GM12891 (cell line): ENCODE measurements around the gene TFDP1.
"Not testable (repeated sequence)": the region's sequence is repeated elsewhere in the genome, so short reads cannot be mapped to it uniquely, and the experiment has no call there.

Experiments used
- DNase-seq: peaks from one replicate; pipeline ENCODE4 v3.0.0; 2011; ENCODE audit warnings: low spot score; ENCODE audit not compliant: insufficient read length
- FAIRE-seq: peaks from 2 replicates; lab custom pipeline; 2011; peaks lifted over from hg19 to GRCh38; lab: Jason Lieb, UNC
- PAX5 ChIP-seq: IDR thresholded peaks from 2 replicates; pipeline ENCODE4 v1.6.1; 2011; ENCODE audit warnings: low read length, moderate library complexity, mild to moderate bottlenecking; ENCODE audit not compliant: insufficient read depth, severe bottlenecking
- POLR2A ChIP-seq: IDR thresholded peaks from 2 replicates; pipeline ENCODE4 v1.6.1; 2011; ENCODE audit warnings: low read depth, low read length, control low read depth
- POLR2AphosphoS5 ChIP-seq: IDR thresholded peaks from 2 replicates; pipeline ENCODE4 v1.6.1; 2011; ENCODE audit warnings: low read depth, low read length, control low read depth
- POU2F2 ChIP-seq: IDR thresholded peaks from 2 replicates; pipeline ENCODE4 v1.6.1; 2011; ENCODE audit warnings: low read depth, mild to moderate bottlenecking, control low read depth, low read length, moderate library complexity
- SPI1 ChIP-seq: IDR thresholded peaks from 2 replicates; pipeline ENCODE4 v1.6.1; 2011; ENCODE audit warnings: low read depth, low read length, control low read depth
- TAF1 ChIP-seq: IDR thresholded peaks from 2 replicates; pipeline ENCODE4 v1.6.1; 2011; ENCODE audit warnings: low read depth, low read length, control low read depth

TFDP1 gene

DNA sequence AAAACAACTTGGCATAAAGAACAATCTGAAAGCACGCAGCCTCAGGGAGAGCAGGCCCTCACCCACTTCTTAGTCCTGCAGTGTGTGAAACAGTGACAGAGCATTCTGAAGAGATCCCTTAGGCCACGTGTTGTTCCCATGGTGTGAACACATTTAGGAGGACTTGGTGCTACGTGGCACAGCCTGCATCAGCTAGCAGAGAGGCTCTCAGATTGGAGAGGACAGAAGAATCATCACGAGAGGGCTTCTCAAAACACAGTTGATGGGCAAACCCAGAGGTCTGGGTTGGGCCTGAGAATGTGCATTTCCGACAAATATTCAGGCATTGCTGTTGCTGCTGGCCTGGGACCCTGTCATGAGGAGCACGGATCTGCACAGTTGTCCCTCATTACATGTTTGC lies 26.1 kb upstream of the TFDP1 start:
- TF ChIP-seq POU2F2 (no peak), POLR2A (no peak), PAX5 (no peak), TAF1 (no peak), SPI1 (no peak), POLR2AphosphoS5 (no peak)
- FAIRE-seq (peak; percentile 5), DNase-seq (no peak)

DNA sequence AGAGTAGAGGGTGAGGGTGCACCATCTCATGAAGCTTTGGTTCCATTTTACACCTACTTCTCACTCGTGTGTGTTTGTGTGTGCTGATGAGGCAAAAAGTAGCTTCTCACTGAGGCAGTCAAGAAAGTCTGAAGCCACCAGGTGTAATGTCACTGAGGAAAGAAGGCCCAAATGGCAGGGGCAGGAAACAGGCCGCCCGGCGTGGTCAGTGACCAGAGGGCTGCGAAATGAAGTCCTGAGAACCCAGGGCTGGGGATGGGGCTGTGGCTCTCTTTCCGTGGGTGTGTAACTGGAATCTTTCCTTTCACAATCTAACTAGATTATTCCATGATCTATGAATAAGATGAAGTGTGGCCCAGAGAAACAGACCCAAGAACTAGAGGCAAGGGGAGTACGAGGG lies 25.5 kb upstream of the TFDP1 start:
- no peak for TF ChIP-seq PAX5
- TF ChIP-seq POU2F2 = no peak
- TF ChIP-seq POLR2AphosphoS5 = no peak
- FAIRE-seq = no peak
- DNase-seq = no peak

GRCh38 chr13:113559901-113560644 lies 24.5 kb upstream of the TFDP1 start:
- no peak for DNase-seq
- no peak for FAIRE-seq
- TF ChIP-seq SPI1 (no peak), POU2F2 (no peak)

DNA sequence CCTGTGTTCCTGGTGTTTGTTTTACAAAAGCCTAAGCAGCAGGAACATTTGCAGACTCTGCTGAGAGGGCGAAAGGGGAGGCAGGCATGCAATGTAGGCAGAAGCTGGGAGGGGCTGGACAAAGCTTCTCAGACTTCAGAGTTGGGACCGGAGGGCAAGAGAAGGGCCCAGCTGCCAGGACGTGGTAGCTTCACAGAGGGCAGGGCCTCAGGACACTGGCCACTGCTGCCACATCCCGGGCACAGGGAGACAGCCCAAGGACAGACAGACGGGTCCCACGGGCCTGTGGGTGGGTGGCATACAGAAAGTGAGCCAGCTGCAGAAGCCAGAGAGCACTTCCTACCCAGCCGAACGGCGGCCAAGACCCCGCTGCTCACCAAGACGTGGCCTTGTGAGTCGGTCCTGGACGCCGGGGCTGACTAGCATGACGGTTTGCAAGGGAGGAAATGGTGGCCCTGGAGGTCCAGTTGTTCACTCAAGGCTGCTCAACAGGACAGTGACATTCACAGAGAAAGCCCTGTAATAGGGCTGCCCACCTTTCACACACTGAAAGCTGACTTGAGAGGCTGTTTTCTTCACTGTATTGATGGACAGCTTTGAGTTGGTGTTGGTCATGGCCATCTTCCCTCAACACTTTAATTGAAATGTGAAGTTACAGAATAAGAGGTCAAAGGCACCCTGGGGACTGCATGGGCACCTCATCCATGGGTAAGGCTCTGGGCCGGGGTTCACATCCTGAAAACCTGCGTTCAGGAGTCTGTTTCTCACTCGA lies 23.7 kb upstream of the TFDP1 start:
- TF ChIP-seq POU2F2 (no peak), TAF1 (no peak), POLR2AphosphoS5 (no peak), SPI1 (no peak), PAX5 (no peak), POLR2A (no peak)
- no peak for DNase-seq

GRCh38 chr13:113561417-113562084 lies 23.0 kb upstream of the TFDP1 start:
- no peak for DNase-seq
- TF ChIP-seq PAX5 (no peak), POLR2A (no peak), SPI1 (no peak), POU2F2 (no peak), TAF1 (no peak), POLR2AphosphoS5 (no peak)
- no peak for FAIRE-seq

More for the DNA sequence above, 23.7 kb upstream of the TFDP1 start:
- FAIRE-seq = no peak

DNA sequence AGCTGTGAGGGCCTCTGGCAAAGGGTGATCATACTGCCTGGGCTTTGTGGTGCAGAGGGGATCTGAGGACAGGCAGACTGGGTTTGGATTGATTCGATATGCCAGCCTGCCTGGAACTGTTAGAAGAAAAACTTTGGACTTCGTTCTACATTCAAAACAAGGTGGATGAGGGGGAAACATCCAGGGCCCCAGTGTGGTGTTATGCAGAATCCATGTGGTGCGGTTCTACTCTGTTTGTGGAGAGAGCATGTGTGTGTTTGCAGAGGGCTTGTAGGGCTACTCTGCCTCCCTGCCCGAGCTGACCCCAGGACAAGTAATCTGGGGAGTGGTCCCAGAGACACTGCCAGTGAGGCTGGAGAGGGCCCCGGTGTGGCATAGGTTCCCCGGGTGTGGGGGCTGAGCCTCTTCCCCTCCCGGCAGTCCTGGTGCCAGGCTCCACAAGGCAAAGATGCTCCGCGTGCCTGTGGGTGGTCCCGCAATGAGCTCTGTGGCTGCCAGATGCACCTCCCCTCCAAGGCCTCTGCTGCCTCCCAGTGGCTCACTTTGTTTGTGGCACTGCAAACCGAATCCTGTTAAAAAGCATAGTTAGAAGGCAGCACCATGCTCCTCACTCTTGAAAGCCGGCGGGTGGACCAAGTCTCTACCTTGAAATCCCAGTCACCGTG lies 22.3 kb upstream of the TFDP1 start:
- peak; percentile 68 for DNase-seq
- peak; percentile 90 for FAIRE-seq
- no peak for TF ChIP-seq POLR2A
- TF ChIP-seq POU2F2 = no peak
- no peak for TF ChIP-seq SPI1
- TF ChIP-seq TAF1 = no peak
- no peak for TF ChIP-seq POLR2AphosphoS5
- TF ChIP-seq PAX5 = no peak

GRCh38 chr13:113562844-113563243 lies 21.7 kb upstream of the TFDP1 start:
- TF ChIP-seq SPI1 (no peak), PAX5 (no peak), POLR2A (no peak), TAF1 (no peak), POU2F2 (no peak), POLR2AphosphoS5 (no peak)
- DNase-seq (no peak), FAIRE-seq (no peak)

- DNase-seq, FAIRE-seq: not testable (repeated sequence)
Measured at GRCh38 chr13:113563511-113563910, 21.0 kb upstream of the TFDP1 start.

- FAIRE-seq (no peak), DNase-seq (no peak)
- TF ChIP-seq PAX5 (no peak), TAF1 (no peak), POLR2A (no peak), SPI1 (no peak), POLR2AphosphoS5 (no peak)
Measured at GRCh38 chr13:113564331-113565023, 20.1 kb upstream of the TFDP1 start.

DNA sequence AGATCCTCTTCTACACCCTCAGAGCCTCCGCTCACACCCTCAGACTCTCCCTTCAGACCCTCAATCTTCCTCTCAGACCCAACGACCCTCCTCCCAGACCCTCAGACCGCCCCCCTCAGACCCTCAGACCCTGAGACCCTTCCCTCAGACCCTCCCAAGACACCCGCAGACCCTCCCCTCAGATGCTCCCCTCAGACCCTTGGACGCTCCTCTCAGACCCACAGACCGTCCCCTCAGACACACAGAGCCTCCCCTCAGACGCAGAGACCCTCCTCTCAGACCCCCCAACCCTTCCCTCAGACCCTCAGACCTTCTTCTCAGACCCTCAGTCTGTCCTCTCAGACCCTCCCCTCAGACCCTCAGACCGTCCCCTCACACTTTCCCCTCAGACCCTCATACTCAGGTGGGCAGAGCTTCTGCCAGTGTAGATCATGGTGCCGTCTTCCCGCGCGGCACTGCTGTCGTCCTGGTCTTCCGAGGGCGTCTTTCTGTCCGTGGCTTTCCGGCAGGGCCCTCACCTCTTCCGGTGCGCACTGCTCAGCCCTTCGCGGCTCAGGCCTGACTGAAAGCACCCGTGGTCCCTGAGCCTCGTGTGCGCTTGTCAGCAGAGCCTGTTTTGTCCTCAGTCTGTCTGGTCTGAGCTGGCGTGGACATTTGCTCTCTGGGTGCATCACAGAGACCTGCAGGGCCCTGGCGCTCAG lies 18.9 kb upstream of the TFDP1 start:
- DNase-seq = no peak
- TF ChIP-seq POLR2A = no peak
- no peak for TF ChIP-seq SPI1
- no peak for TF ChIP-seq TAF1
- no peak for TF ChIP-seq PAX5
- TF ChIP-seq POU2F2 = no peak
- no peak for FAIRE-seq
